Mesangial cell (primary cell): ENCODE data around the gene NT5C. TPM values are rescaled to one million over a fixed set of nuclear protein-coding genes. Genes with fewer than 3 reads are reported as not detected.

Experiments used
- total RNA-seq: library from RNA; depleted of rRNA; stranded (reverse); fragments of >200 nt; gene quantifications from 2 replicates; pipeline ENCODE4 v1.2.3, GENCODE V29; 2015

The NT5C gene
- total RNA-seq, result 177 and 214 TPM in 2 replicates

GRCh38 chr17:75131278-75132017 is at the start of gene NT5C:
Gene NT5C, minus strand, starts transcription at chr17:75131742. Its CDS starts 35 bp downstream, at chr17:75131707.

GRCh38 chr17:75154195-75155106 is 22.9 kb upstream of the NT5C start, which contains the start of gene JPT1:
Gene JPT1, minus strand, starts transcription at chr17:75154512. Its CDS starts 115 bp downstream, at chr17:75154397.

GRCh38 chr17:75109407-75110233 is 21.9 kb downstream of the NT5C start, which contains the start of gene ARMC7:
Gene ARMC7, plus strand, starts transcription at chr17:75109969. Its CDS starts 320 bp downstream, at chr17:75110289.

GRCh38 chr17:75087558-75088453 is 43.7 kb downstream of the NT5C start, which contains the start of gene SLC16A5:
Gene SLC16A5, plus strand, starts transcription at chr17:75087954. Its CDS starts 5,683 bp downstream, at chr17:75093637.

Other genes starting within 250 kb of the NT5C start
- not detected in 2 replicates for gene FADS6, start 238.1 kb downstream of the NT5C start, total RNA-seq
- gene USH1G, start 208.5 kb downstream of the NT5C start, total RNA-seq, result not detected in 2 replicates
- not detected in 2 replicates for gene OTOP2, start 207.5 kb downstream of the NT5C start, total RNA-seq
- not detected in 2 replicates for gene OTOP3, start 195.8 kb downstream of the NT5C start, total RNA-seq
- 2.0 and 12.5 TPM in 2 replicates for gene HID1, start 159.0 kb downstream of the NT5C start, total RNA-seq
- 40.6 and 49.3 TPM in 2 replicates for gene CDR2L, start 144.1 kb downstream of the NT5C start, total RNA-seq
- 43.9 and 84.7 TPM in 2 replicates for gene MRPL58, start 119.1 kb downstream of the NT5C start, total RNA-seq
- 152 and 176 TPM in 2 replicates for gene ATP5PD, start 84.8 kb downstream of the NT5C start, total RNA-seq
- 14.3 and 24.0 TPM in 2 replicates for gene KCTD2, start 84.5 kb downstream of the NT5C start, total RNA-seq
- gene SLC16A5, start 43.8 kb downstream of the NT5C start, total RNA-seq, result 11.6 and 55.9 TPM in 2 replicates
- 7.2 and 12.4 TPM in 2 replicates for gene ARMC7, start 21.8 kb downstream of the NT5C start, total RNA-seq
- 257 and 620 TPM in 2 replicates for gene JPT1, start 22.8 kb upstream of the NT5C start, total RNA-seq
- gene SUMO2, start 51.2 kb upstream of the NT5C start, total RNA-seq, result 91.0 and 101 TPM in 2 replicates
- 26.6 and 57.5 TPM in 2 replicates for gene NUP85, start 73.9 kb upstream of the NT5C start, total RNA-seq
- 16.9 and 17.9 TPM in 2 replicates for gene GGA3, start 129.9 kb upstream of the NT5C start, total RNA-seq
- 40.4 and 69.1 TPM in 2 replicates for gene MRPS7, start 130.1 kb upstream of the NT5C start, total RNA-seq
- 19.2 and 27.3 TPM in 2 replicates for gene MIF4GD, start 139.5 kb upstream of the NT5C start, total RNA-seq
- 4.3 and 17.3 TPM in 2 replicates for gene SLC25A19, start 157.7 kb upstream of the NT5C start, total RNA-seq